Activated gamma-delta T cell treated with Interleukin-2 at 50 U/mL for 16 hours (primary cell): Measurements from ENCODE around the gene CHID1.

Experiments used
- DNase-seq: peaks from one replicate; pipeline ENCODE4 v3.0.0-alpha.2; 2020

The CHID1 gene

GRCh38 chr11:910589-911030 lies at the start of gene CHID1:
Gene CHID1, minus strand, starts transcription at chr11:910810. Its CDS starts 5,994 bp downstream, at chr11:904816.
- peak; percentile 79 for DNase-seq

DNA sequence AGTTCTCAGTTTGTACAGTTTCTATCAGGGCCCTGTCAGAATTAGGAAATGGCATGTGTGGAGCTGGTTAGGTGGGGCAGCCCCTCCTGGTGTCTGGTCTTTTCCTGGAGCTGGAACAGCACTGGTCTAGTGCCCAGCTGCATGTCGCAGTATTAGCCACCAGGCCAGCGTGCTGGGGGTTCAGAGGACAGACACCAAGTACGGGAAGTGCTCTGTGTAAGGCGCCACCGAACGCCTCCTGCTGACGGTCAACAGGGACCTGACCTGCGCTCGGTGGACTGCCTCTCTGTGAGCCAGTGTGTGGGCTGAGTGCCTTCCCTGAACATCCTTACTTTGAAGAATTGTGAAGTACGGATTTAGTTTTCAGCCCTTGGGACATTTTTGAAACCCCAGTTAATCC lies 49.0 kb upstream of the CHID1 start:
- no peak for DNase-seq

GRCh38 chr11:959027-959426 lies 48.4 kb upstream of the CHID1 start:
- DNase-seq = no peak

GRCh38 chr11:958101-958500 lies 47.5 kb upstream of the CHID1 start:
- DNase-seq = no peak

DNA sequence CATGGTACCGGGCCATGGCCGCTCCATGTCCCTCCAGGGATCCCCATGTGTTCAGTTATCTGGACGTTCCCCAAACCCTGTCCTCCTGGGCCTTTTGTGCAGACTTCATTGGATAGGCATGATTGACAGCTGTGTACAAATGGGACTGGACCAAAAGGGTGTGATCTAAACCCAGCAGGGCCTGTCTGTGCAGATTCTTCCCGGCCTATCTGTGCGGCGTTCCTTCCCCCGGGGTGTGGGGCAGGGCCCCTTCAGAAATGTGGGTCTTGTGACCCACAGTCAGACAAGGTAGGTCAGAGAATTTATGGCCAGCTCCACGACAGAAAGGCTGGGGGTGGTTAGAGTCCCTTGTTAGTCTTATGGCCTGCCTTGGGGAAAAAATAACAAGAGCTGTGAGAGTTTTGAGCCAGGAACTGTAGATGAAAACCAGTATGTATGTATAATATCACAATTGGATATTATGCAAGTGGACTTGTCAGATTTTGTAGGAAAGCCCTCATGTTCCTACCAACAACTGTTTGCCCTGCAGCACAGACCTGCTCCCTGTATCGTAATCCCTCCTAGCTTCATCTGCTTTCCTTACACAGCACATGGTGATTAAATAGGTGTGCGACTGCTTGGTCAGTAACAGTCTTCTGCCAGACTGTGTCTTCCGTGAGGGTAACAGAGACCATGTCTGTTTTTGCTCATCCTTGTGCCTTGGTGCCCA lies 46.8 kb upstream of the CHID1 start:
- no peak for DNase-seq

DNA sequence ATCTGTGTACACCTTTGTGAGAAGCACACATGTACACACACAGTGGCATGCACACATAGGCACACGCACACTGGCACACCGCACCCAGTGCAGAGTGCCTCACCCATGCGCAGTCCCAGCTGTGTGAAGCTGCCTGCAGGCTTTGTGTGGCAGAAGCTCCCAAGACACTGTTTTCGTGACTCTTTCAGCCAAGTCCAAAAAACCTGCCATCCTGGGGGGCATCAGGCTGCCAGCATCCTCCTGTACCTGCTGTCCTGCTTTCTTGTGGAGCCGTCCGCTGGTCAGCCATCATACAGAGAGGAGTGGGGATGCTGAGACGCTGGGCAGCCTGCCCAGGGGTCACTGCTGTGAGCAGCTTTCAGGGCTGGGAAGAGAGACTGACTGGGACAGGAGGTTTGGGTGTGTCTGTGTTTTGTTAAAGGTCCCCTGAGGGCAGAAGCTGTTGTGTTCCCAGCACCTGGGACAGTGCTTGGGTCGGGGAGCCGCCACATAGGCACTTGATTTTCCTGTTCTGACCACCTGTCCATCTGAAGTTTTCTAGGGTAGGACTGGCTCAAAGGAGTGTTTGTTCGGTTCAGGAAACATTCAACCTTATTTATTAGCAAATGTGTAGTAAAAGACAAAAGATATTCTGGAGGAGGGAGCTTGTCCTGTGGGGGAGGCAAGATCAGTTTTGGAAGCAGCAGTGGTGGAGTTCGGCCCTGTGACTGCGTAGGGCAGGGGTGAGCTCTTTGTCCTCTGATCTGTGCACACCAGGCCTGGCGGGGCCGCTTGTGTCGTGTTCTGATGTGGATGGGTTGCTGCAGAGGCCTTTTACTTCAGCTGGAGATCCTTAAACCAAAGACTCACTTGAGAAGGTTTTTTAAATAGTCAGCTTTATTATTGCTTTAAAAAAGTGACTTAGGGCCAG lies 44.8 kb upstream of the CHID1 start:
- DNase-seq = no peak

- DNase-seq = no peak
Measured at GRCh38 chr11:954392-955153, 44.0 kb upstream of the CHID1 start.

- no peak for DNase-seq
Measured at GRCh38 chr11:953512-953911, 42.9 kb upstream of the CHID1 start.

DNA sequence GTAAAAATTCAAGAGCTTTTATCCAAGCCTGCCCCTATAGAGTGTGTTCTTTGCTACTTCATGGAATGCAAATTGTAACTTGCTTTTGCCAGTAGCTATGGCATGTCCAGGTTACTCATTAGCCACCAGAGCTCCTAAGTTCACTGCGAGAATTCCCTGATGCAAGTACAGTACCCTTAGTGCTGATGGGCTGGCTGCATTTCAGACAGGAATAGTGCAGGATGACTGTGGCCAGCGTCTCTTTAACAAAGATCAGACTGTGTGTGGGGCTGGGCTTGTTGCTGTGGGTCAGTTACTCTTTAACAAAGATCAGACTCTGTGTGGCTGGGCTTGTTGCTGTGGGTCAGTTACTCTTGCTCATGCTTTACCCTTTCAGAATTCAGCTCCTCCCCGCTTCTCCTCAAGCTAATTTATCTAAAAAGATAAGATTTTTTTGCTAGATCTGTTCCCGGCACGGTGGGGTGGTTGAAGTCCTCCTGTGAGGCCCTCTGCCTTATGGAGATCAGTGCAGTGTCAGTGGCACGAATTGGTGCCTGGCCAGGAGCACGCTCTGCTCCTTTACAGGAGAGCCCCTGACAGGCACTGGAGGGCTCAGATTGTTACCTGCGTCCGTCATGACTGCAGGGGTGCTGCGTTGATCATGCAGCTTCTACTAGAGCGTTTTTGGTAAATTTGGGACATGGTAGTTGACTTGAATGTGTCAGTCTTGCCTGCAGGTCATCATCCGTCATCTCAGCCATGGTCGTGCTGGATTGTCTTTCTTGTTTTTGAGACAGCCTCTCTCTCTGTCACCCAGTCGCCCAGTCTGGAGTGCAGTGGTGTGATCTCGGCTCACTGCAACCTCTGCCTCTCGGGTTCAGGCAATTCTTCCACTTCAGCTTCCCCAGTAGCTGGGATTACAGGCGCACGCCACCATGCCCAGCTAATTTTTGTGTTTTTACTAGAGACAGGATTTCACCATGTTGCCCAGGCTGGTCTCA lies 42.1 kb upstream of the CHID1 start:
- DNase-seq = no peak

DNA sequence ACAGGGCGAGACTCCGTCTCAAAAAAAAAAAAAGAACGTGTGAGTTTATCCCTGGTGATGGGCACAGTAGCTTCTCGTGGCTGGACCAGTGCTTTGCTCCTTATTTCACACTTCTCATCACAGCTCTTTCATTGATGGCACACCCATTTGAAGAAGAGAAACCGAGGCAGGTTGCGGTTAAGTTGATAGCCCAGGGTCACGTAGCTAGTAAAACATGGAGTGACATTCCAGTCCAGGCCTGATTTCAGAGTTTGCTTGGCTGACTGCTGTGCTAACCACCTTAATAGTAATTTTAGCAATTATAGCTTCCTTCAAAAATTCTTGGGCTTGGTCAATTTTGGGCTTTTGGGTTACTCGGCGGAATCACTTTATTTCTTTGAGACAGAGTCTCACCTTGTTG lies 40.9 kb upstream of the CHID1 start:
- no peak for DNase-seq

GRCh38 chr11:947744-948143 lies 37.1 kb upstream of the CHID1 start:
- DNase-seq = no peak

- no peak for DNase-seq
Measured at GRCh38 chr11:945986-946385, 35.4 kb upstream of the CHID1 start.

DNA sequence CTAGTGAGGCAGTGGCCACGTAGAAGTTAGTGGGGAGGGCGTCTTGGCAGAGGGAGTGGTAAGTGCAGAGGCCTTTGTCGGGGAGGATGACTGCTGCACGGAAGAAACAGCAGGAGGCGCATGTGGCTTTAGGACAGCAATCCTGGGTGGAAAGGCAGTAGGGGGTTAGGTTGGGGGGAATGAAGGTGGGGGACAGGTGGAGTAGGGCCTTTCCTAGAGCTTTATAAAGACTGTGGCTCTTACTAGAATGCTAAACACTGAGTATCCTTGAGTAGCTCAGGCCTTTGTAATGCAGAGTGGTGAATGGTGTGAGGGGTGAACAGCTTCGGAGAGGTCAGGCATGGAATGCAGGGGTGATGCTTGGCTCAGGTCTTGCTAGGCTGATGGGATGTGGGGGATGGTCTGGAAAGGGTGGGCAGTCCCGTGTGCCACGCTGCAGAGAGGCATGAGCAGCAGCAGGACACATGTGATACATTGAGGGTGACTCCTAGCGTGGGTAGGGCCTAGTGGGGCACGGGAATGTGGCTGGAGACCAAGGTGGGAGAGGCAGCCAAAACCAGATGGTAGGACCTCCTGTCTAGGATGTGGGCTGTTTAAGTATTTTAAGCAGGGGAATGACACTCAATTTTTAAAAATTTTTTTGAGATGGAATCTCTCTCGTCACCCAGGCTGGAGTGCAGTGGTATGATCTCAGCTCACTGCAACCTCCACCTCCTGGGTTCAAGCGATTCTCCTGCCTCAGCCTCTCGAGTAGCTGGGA lies 34.3 kb upstream of the CHID1 start:
- DNase-seq = no peak

GRCh38 chr11:942823-943222 lies 32.2 kb upstream of the CHID1 start:
- no peak for DNase-seq

- no peak for DNase-seq
Measured at GRCh38 chr11:940496-941135, 30.0 kb upstream of the CHID1 start.

DNA sequence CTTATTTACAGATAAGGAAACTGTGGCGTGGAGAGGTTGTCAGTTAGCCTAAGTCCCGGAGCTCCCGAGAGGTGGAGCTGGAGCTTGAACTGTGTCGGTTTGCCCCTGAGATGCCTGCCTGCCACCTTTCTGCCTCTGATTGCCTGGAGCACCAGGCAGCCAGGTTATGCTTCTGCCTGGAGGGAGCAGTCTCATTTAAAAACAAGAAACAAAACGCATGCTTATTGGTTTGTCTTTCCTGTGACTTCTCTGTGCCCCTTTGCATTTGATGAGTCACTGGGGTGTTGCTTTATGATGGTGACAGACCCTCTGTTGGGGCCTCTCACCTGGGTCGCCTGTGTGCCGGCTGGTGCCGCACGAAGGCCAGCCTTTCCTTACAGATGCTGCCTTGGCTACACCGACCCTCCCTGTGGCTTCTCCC lies 27.2 kb upstream of the CHID1 start:
- no peak for DNase-seq

DNA sequence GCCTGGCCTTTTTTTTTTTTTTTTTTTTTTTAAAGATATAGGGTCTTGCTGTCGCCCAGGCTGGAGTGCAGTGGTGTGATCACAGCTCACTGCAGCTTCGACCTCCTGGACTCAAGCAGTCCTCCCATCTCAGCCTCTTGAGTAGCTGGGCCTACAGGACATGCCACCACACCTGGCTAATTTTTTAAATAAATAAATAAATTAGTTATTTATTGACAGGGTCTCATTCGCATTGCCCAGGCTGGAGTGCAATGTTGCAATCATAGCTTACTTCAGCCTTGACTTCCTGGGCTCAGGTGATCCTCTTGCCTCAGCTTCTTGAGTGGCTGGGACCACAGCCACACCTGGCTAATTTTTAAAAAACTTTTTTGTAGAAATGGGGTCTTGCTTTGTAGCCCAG lies 25.6 kb upstream of the CHID1 start:
- no peak for DNase-seq

- no peak for DNase-seq
Measured at GRCh38 chr11:934527-934926, 23.9 kb upstream of the CHID1 start.

DNA sequence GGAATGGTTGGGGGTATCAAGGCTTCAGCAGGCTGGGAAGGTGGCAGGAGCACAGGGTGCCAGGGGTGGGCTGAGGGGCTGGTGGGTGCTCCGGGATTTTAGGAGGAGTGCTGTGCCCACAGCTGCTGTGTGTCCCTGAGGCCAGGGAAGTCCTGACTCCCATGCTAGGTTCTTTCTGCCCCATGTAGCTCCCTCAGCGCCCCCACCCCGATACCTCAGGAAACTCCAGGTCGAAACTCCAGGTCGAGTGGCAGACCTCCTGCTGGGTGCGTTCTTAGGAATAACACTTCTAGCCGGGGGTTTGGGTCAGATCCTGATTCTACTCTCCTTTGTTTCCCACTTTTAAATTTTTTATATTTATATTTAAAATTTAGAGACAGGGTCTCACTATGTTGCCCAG lies 23.3 kb upstream of the CHID1 start:
- DNase-seq = no peak

DNA sequence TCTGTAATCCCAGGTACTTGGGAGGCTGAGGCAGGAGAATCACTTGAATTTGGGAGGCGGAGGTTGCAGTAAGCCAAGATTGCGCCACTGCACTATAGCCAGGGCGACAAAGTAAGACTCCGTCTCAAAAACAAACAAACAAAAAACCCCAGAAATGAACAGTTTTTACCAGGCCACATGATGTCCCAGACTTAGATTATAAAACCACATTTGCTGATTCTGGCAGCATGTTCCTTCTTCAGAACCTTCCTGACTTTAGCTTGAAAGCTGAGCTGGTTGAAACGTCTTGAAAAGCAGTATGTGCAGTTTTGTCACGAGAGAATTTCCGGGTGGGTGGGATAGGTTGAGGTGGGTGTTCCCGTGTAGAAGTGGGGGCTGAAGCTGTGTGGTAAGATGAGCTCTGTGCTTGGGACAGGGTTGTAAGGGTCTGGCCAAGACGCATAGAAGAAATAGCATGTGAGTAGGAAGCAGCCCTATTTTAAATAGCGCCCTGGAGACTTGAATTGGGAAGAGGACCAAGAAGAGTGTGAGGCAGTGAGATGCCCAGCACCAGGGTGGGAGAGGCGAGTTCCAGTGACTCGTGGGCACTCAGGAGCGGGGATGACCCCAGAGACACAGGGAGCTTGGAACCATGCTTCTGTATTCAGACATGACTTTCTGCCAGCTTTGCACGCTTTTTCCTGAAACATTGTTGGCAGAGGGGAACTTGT lies 22.7 kb upstream of the CHID1 start:
- no peak for DNase-seq
